GM23248 (cell line): Measurements from ENCODE around the gene LPIN1. TPM values are rescaled to one million over a fixed set of nuclear protein-coding genes. Genes with fewer than 3 reads are reported as not detected.

Experiments used
- DNase-seq: peaks from one replicate; pipeline ENCODE4 v3.0.0-alpha.2; 2015
- H2AFZ ChIP-seq: fragments of 200-600 bp; sonication (generic); 2 replicates; pipeline ENCODE4 v1.6.1; 2016; ENCODE audit warnings: antibody characterized with exemption
- H3F3A ChIP-seq: fragments of 200-600 bp; sonication (generic); 2 replicates; pipeline ENCODE4 v1.6.1; 2016; ENCODE audit warnings: mild to moderate bottlenecking, antibody characterized with exemption, mixed run types; ENCODE audit not compliant: insufficient read depth
- H3K27ac ChIP-seq: fragments of 200-600 bp; sonication (generic); 2 replicates; pipeline ENCODE4 v1.5.1; 2016; ENCODE audit warnings: mild to moderate bottlenecking
- H3K27me3 ChIP-seq: fragments of 200-600 bp; sonication (generic); replicated peaks from 2 replicates; pipeline ENCODE4 v1.6.1; 2016; ENCODE audit warnings: mild to moderate bottlenecking; ENCODE audit not compliant: insufficient read depth
- H3K36me3 ChIP-seq: fragments of 200-600 bp; sonication (generic); 2 replicates; pipeline ENCODE4 v1.6.1; 2016; ENCODE audit warnings: low read depth, mild to moderate bottlenecking
- H3K4me1 ChIP-seq: fragments of 200-600 bp; sonication (generic); 2 replicates; pipeline ENCODE4 v1.6.1; 2016; ENCODE audit warnings: mild to moderate bottlenecking; ENCODE audit not compliant: insufficient read depth
- H3K4me2 ChIP-seq: fragments of 200-600 bp; sonication (generic); one replicate; pipeline ENCODE4 v1.6.1; 2016; ENCODE audit warnings: mild to moderate bottlenecking; ENCODE audit not compliant: unreplicated experiment
- H3K4me3 ChIP-seq: fragments of 200-600 bp; sonication (generic); 2 replicates; pipeline ENCODE4 v1.5.1; 2016; ENCODE audit warnings: mild to moderate bottlenecking
- H3K79me2 ChIP-seq: fragments of 200-600 bp; sonication (generic); 2 replicates; pipeline ENCODE4 v1.6.1; 2016; ENCODE audit warnings: mild to moderate bottlenecking; ENCODE audit not compliant: insufficient read depth
- H3K9ac ChIP-seq: fragments of 200-600 bp; sonication (generic); 2 replicates; pipeline ENCODE4 v1.6.1; 2016; ENCODE audit warnings: mild to moderate bottlenecking
- H3K9me2 ChIP-seq: fragments of 200-600 bp; sonication (generic); 2 replicates; pipeline ENCODE4 v1.6.1; 2016; ENCODE audit warnings: mixed run types, mild to moderate bottlenecking, moderate library complexity; ENCODE audit not compliant: insufficient read depth
- H3K9me3 ChIP-seq: fragments of 200-600 bp; sonication (generic); one replicate; pipeline ENCODE4 v1.6.1; 2017; ENCODE audit warnings: low read depth
- H4K20me1 ChIP-seq: fragments of 200-600 bp; sonication (generic); 2 replicates; pipeline ENCODE4 v1.6.0; 2016; ENCODE audit not compliant: insufficient read depth
- EZH2 ChIP-seq: fragments of 200-600 bp; sonication (generic); IDR thresholded peaks from 2 replicates; pipeline ENCODE4 v1.6.1; 2018; ENCODE audit warnings: antibody characterized with exemption, mild to moderate bottlenecking; ENCODE audit not compliant: insufficient read depth, poor library complexity, severe bottlenecking
- EZH2phosphoT487 ChIP-seq: fragments of 200-600 bp; sonication (generic); IDR thresholded peaks from 2 replicates; pipeline ENCODE4 v1.6.1; 2018; ENCODE audit warnings: antibody characterized with exemption, moderate library complexity, mild to moderate bottlenecking, low read depth; ENCODE audit not compliant: insufficient read depth
- WGBS, 2 experiments: methylation state at CpG; one replicate each; pipeline ENCODE4 v1.1.6; 2015 to 2017; ENCODE audit warnings: low lambda C conversion rate in 2 of 2, low coverage in 1 of 2; ENCODE audit errors: missing lambda C conversion rate in 2 of 2; 5-methylcytosine and 5-hydroxymethylcytosine counted together
- in situ Hi-C: fragments of 300-500 bp; cut with MboI; formaldehyde crosslinking; loops from 2 replicates; pipeline ENCODE4 v1.15.0; 2020
- polyA plus RNA-seq: library from polyadenylated mRNA; unstranded; fragments of >200 nt; fragmentation: Nextera tagmentation; extraction: Ambion mirVana; gene quantifications from 2 replicates; pipeline ENCODE4 v1.2.1, GENCODE V29; 2016
- total RNA-seq: library from RNA; depleted of rRNA; stranded (reverse); fragments of >200 nt; shearing (Covaris generic); gene quantifications from 2 replicates; pipeline ENCODE4 v1.2.3, GENCODE V29; 2014

The LPIN1 gene
- total and polyA plus RNA-seq, 2 experiments from 2014 or later, result 11.2 to 12.6 TPM

DNA sequence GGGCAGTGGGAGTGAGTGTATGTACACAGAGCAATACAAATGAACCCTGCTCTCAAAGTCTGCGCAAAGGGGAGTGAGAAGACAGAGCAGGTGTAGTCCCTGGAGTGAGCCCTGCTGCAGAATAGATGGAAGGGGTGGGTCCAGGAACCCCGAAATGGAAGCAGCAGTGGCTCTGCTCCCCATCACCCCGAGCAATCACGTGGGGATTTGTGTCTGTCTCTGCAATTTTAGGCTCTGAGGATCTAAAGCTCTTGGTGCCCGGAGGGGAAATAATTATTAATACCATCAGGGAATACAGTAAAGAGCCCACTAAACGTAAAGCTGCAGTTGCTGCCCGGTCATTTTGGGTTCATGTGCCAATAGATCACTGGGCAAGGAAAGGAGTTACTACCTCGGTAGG is 118.3 kb downstream of the LPIN1 start:
- DNase-seq, result no peak
- no peaks in the 10 kb centered on the region for H3K27me3 ChIP-seq
- H3K4me1 ChIP-seq, result no peaks in the 10 kb centered on the region
- H3K36me3 ChIP-seq, result no peaks in the 10 kb centered on the region
- H3K9ac ChIP-seq, result no peak overlapping the region
- H3K4me3 ChIP-seq, result no peak overlapping the region
- WGBS, 2 experiments, result 91 to 94% methylated on average over 8 of the region's 8 CpGs
- TF ChIP-seq EZH2 (no peak), EZH2phosphoT487 (no peak)
- H3F3A ChIP-seq, result no peaks in the 10 kb centered on the region
- H3K9me2 ChIP-seq, result no peaks in the 10 kb centered on the region
- H3K9me3 ChIP-seq, result no peaks in the 10 kb centered on the region
- no peaks in the 10 kb centered on the region for H4K20me1 ChIP-seq
- H3K4me2 ChIP-seq, result no peak overlapping the region
- no peak overlapping the region for H2AFZ ChIP-seq
- no peak overlapping the region for H3K27ac ChIP-seq
- H3K79me2 ChIP-seq, result no peaks in the 10 kb centered on the region
- in situ Hi-C loops, result no loop called here

DNA sequence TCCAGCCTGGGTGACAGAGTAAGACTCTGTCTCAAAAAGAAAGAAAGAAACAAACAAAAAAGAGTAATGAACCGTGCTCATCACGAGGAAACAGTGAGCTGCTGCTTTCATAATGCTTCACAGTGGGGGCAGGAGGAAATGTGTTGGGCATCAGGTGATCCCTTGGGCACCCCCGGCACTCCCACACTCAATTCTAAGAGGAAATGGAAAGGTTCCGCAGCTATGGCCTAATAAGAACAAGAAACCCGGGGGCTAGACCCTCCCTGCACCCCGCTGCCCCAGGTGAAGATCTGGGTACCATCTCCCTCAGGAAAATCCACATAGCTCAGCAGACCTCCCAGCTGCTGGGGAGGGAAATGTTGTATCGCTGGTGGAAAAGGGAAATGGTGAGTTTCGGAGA is 118.9 kb downstream of the LPIN1 start:
- H3K4me1 ChIP-seq, result no peaks in the 10 kb centered on the region
- no peaks in the 10 kb centered on the region for H4K20me1 ChIP-seq
- in situ Hi-C loops, result no loop called here

DNA sequence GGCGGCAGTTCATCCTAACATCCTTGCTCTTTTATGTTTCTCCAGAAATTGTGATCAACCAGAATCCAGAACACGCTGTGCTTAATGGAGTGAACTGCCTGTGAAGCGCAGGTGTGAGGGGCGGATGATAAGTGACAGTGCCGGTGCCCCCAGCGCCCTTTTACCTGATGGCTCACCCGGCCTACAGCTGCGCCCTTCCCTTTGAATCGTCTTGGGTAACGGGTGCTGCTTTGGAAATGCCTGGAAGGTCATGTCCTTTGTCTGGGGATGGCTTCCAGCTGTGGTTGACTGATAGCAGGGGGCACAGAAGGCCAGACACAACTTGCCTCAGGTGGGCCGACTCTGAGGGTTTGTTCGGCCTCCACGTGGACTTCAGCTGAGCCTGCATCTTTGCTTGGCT is 119.4 kb downstream of the LPIN1 start:
- no peak for DNase-seq
- 90 to 94% methylated on average over 13 of the region's 13 CpGs for WGBS, 2 experiments
- H3K9me3 ChIP-seq, result no peaks in the 10 kb centered on the region
- H3K4me2 ChIP-seq, result no peak overlapping the region
- in situ Hi-C loops, result no loop called here
- no peaks in the 10 kb centered on the region for H3K9me2 ChIP-seq
- H3K36me3 ChIP-seq, result no peaks in the 10 kb centered on the region
- H4K20me1 ChIP-seq, result no peaks in the 10 kb centered on the region
- H3K27me3 ChIP-seq, result peaks cover 5% of the 10 kb centered on the region; the same call in 1 of the 2 replicates
- no peak overlapping the region for H3K9ac ChIP-seq
- TF ChIP-seq EZH2 (no peak), EZH2phosphoT487 (no peak)
- H3F3A ChIP-seq, result no peaks in the 10 kb centered on the region
- H3K79me2 ChIP-seq, result no peaks in the 10 kb centered on the region
- no peak overlapping the region for H3K4me3 ChIP-seq
- no peaks in the 10 kb centered on the region for H3K4me1 ChIP-seq
- no peak overlapping the region for H2AFZ ChIP-seq
- no peak overlapping the region for H3K27ac ChIP-seq

More for the DNA sequence above, 118.9 kb downstream of the LPIN1 start:
- no peak overlapping the region for H3K4me3 ChIP-seq
- 89 to 92% methylated on average over 8 of the region's 8 CpGs for WGBS, 2 experiments
- H3K79me2 ChIP-seq, result no peaks in the 10 kb centered on the region
- no peak overlapping the region for H3K9ac ChIP-seq
- no peaks in the 10 kb centered on the region for H3F3A ChIP-seq
- no peaks in the 10 kb centered on the region for H3K9me2 ChIP-seq
- H3K9me3 ChIP-seq, result no peaks in the 10 kb centered on the region
- H2AFZ ChIP-seq, result no peak overlapping the region
- no peak for TF ChIP-seq EZH2phosphoT487
- no peak for TF ChIP-seq EZH2
- H3K27ac ChIP-seq, result no peak overlapping the region
- H3K4me2 ChIP-seq, result no peak overlapping the region
- no peak for DNase-seq
- H3K27me3 ChIP-seq, result peaks cover under 1% of the 10 kb centered on the region; the same call in 1 of the 2 replicates
- H3K36me3 ChIP-seq, result no peaks in the 10 kb centered on the region

DNA sequence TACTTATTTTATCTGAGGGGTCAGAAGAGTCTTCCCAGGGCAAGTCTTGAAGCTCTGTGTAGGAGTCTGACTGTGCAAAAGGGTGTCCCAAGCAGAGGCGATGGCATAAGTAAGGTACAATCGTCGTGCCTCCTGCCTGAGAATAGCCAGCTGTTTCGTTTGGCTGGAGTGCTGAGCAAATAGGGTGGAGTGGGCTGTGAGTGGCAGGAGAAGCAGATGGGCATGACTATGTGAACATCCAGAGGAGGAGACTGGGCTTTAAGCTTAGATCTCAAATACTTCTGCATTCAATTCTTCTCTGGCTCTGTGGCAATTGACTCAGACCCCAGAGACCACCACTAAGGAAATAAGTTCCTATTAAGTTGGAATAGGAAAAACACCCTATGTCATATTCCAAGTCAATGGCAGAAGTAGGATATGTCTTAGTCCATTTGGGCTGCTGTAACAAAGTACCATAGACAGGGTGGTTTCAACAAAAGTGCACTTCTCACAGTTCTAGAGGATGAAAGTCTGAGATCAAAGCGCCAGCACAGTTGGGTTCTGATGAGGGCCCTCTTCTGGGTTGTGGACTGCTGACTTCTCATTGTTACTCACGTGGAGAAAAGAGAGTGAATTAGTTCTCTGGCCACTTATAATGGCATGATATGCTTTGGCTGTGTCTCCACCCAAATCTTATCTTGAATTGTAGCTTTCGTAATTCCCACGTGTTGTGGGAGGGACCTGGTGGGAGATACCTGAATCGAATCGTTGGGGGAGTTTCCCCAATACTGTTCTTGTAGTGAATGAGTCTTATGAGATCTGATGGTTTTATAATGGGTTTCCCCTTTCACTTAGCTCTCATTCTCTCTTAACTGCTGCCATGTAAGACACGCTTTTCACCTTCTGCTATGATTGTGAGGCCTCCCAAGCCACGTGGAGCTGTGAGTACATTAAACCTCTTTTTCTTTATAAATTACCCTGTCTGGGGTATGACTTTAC is 120.2 kb downstream of the LPIN1 start:
- in situ Hi-C loops, result no loop called here
- Histone ChIP-seq H3K27me3 (peaks cover 6% of the 10 kb centered on the region; the same call in 1 of the 2 replicates), H3F3A (no peaks in the 10 kb centered on the region), H3K79me2 (no peaks in the 10 kb centered on the region), H3K4me2 (no peak overlapping the region), H3K27ac (no peak overlapping the region), H3K4me3 (no peak overlapping the region), H3K9ac (no peak overlapping the region), H3K9me3 (no peaks in the 10 kb centered on the region), H2AFZ (no peak overlapping the region), H3K36me3 (no peaks in the 10 kb centered on the region), H3K9me2 (no peaks in the 10 kb centered on the region), H4K20me1 (no peaks in the 10 kb centered on the region), H3K4me1 (no peaks in the 10 kb centered on the region)
- WGBS, 2 experiments, result 76 to 78% methylated on average over 12 of the region's 12 CpGs
- TF ChIP-seq EZH2phosphoT487 (no peak), EZH2 (no peak)
- no peak for DNase-seq
